CD14-positive monocyte (primary cell): ENCODE data around the gene GLI3. TPM values are rescaled to one million over a fixed set of nuclear protein-coding genes. Genes with fewer than 3 reads are reported as not detected.
A peak's percentile ranks its signal among the peaks of the same experiment; 100 is the strongest.

Experiments
- DNase-seq, 3 donors: peaks; one replicate each; pipeline ENCODE4 v3.0.0-alpha.2; 2011 to 2022
- H2AFZ ChIP-seq: 2 replicates; pipeline ENCODE4 v1.6.0; 2012; ENCODE audit warnings: mild to moderate bottlenecking, low read depth, low read length, inconsistent platforms; ENCODE audit not compliant: insufficient read depth, poor library complexity, severe bottlenecking
- H3K27ac ChIP-seq, 2 donors: 1 replicate in 1 of 2; 2 replicates in 1 of 2; pipeline ENCODE4 v1.5.1; 2012 to 2013; ENCODE audit warnings: low read length in 2 of 2, control low read depth in 1 of 2, inconsistent platforms in 1 of 2, low read depth in 1 of 2, mild to moderate bottlenecking in 1 of 2
- H3K27me3 ChIP-seq, 2 donors: one replicate each; pipeline versions ENCODE4 v1.6.0 to v1.6.1; 2011 to 2013; ENCODE audit warnings: low read length in 2 of 2; ENCODE audit not compliant: control insufficient read depth in 2 of 2, insufficient read depth in 2 of 2
- H3K36me3 ChIP-seq, 2 donors: replicated peaks in 1 of 2; 1 replicate in 1 of 2; 2 replicates in 1 of 2; pipeline versions ENCODE4 v1.5.1 to v1.6.1; 2012 to 2013; ENCODE audit warnings: low read length in 2 of 2, control low read depth in 1 of 2, inconsistent platforms in 1 of 2, mild to moderate bottlenecking in 1 of 2; ENCODE audit not compliant: insufficient read depth in 2 of 2, control insufficient read depth in 1 of 2
- H3K4me1 ChIP-seq, 2 donors: 1 replicate in 1 of 2; 2 replicates in 1 of 2; pipeline versions ENCODE4 v1.5.1 to v1.6.1; 2012 to 2013; ENCODE audit warnings: low read length in 2 of 2, control low read depth in 1 of 2, inconsistent platforms in 1 of 2, mild to moderate bottlenecking in 1 of 2, moderate library complexity in 1 of 2; ENCODE audit not compliant: insufficient read depth in 2 of 2, control insufficient read depth in 1 of 2
- H3K4me2 ChIP-seq: replicated peaks from 2 replicates; pipeline ENCODE3; 2012; ENCODE audit warnings: low read length, moderate library complexity, mild to moderate bottlenecking; ENCODE audit not compliant: poor library complexity, severe bottlenecking; ENCODE audit errors: extremely low read depth
- H3K4me3 ChIP-seq, 3 experiments: fragments of 200-600 bp in 1 of 3; sonication (generic) in 1 of 3; replicated peaks in 1 of 3; 1 replicate in 2 of 3; 2 replicates in 1 of 3; pipeline ENCODE4 v1.5.1; 2011 to 2013; ENCODE audit warnings: low read length in 3 of 3, mild to moderate bottlenecking in 3 of 3, control low read depth in 2 of 3, low read depth in 2 of 3, inconsistent platforms in 1 of 3, moderate library complexity in 1 of 3
- H3K79me2 ChIP-seq: 2 replicates; pipeline ENCODE4 v1.6.0; 2012; ENCODE audit warnings: mild to moderate bottlenecking, control low read depth, inconsistent platforms, low read length, moderate library complexity; ENCODE audit not compliant: insufficient read depth
- H3K9ac ChIP-seq: 2 replicates; pipeline ENCODE4 v1.6.0; 2017; ENCODE audit warnings: low read length, mild to moderate bottlenecking; ENCODE audit not compliant: insufficient read depth, poor library complexity, severe bottlenecking
- H3K9me3 ChIP-seq, 2 donors: replicated peaks in 1 of 2; 1 replicate in 1 of 2; 2 replicates in 1 of 2; pipeline versions ENCODE4 v1.5.1 to v1.6.1; 2012 to 2013; ENCODE audit warnings: low read length in 2 of 2, control low read depth in 1 of 2; ENCODE audit not compliant: control insufficient read depth in 1 of 2, insufficient read depth in 1 of 2
- H4K20me1 ChIP-seq: 2 replicates; pipeline ENCODE4 v1.6.0; 2012; ENCODE audit warnings: mild to moderate bottlenecking, low read length, control low read depth, moderate library complexity; ENCODE audit not compliant: insufficient read depth
- H3K27ac Mint-ChIP-seq, 7 donors: one replicate each; pipeline ENCODE4 v1.8.0; 2020; ENCODE audit warnings: mild to moderate bottlenecking in 7 of 7, mixed read lengths in 7 of 7, moderate library complexity in 6 of 7, inconsistent platforms in 2 of 7
- H3K27me3 Mint-ChIP-seq, 3 donors: one replicate each; pipeline ENCODE4 v1.8.0; 2021 to 2022; ENCODE audit warnings: low read depth in 3 of 3, mild to moderate bottlenecking in 3 of 3, mixed read lengths in 3 of 3, moderate library complexity in 3 of 3, inconsistent platforms in 1 of 3
- H3K36me3 Mint-ChIP-seq, 2 donors: one replicate each; pipeline ENCODE4 v1.8.0; 2020; ENCODE audit warnings: mixed read lengths in 2 of 2, inconsistent platforms in 1 of 2, mild to moderate bottlenecking in 1 of 2
- H3K4me1 Mint-ChIP-seq: one replicate; pipeline ENCODE4 v1.8.0; 2020; ENCODE audit warnings: mild to moderate bottlenecking, mixed read lengths
- H3K4me3 Mint-ChIP-seq, 2 donors: one replicate each; pipeline ENCODE4 v1.8.0; 2020; ENCODE audit warnings: mild to moderate bottlenecking in 2 of 2, mixed read lengths in 2 of 2, moderate library complexity in 1 of 2
- H3K9me3 Mint-ChIP-seq, 7 donors: one replicate each; pipeline ENCODE4 v1.8.0; 2020 to 2022; ENCODE audit warnings: mixed read lengths in 7 of 7, mild to moderate bottlenecking in 6 of 7, moderate library complexity in 6 of 7, inconsistent platforms in 2 of 7
- WGBS: methylation state at CpG from one replicate; pipeline ENCODE4 v1.1.5; 2013; ENCODE audit warnings: missing lambda C conversion rate; ENCODE audit not compliant: insufficient coverage; 5-methylcytosine and 5-hydroxymethylcytosine counted together
- intact Hi-C, 2 donors: fragments of 100-400 bp; cut with micrococcal nuclease; formaldehyde crosslinking; loops; one replicate each; pipeline versions ENCODE4 v1.15.0 to v1.15.1; 2023
- polyA plus RNA-seq, 3 donors: library from polyadenylated mRNA; depleted of rRNA in 1 of 3; unstranded in 2 of 3; stranded (reverse) in 1 of 3; fragments of 300-500 nt in 2 of 3; fragments of >200 nt in 1 of 3; fragmentation: Illumina TruSeq in 2 of 3; gene quantifications; 1 replicate in 2 of 3; 2 replicates in 1 of 3; pipeline ENCODE4 v1.2.3, GENCODE V29; 2012 to 2021
- TF ChIP-seq, protein P1 (sequence below): fragments of 200-600 bp; IDR thresholded peaks from one replicate; pipeline ENCODE4 v1.8.0; 2022; ENCODE audit warnings: antibody characterized with exemption, mild to moderate bottlenecking

Gene GLI3
- polyA plus RNA-seq, 3 donors, result not detected

DNA sequence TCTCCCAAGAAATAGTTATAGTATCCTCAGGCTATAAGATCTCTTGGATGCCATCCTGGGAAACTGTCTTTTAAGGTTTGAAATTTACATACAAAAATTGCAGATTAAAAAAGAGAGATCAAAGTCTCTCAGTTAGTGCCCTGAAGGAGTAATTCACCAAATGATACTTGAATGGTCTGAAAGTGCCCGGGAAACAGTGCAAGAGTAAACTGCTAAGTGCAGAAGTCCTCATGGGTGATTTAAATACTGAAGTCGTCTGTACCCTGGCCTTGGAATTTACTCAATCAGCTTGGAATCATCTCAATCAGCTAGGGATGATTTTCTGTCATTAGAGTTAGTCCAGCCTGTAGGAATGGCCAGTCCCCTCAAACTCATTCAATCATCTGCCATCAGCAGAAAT is 155.3 kb downstream of the GLI3 start:
- no peak for DNase-seq
- Histone ChIP-seq H4K20me1 (no peaks in the 10 kb centered on the region), H2AFZ (no peak overlapping the region), H3K27ac (no peak overlapping the region), H3K4me2 (no peak overlapping the region), H3K9me3 (no peaks in the 10 kb centered on the region), H3K27me3 (no peaks in the 10 kb centered on the region), H3K79me2 (no peaks in the 10 kb centered on the region), H3K9ac (no peak overlapping the region), H3K4me1 (peaks cover 0 to 6% of the 10 kb centered on the region in 2 donors), H3K4me3 (no peak overlapping the region), H3K36me3 (no peaks in the 10 kb centered on the region)
- TF ChIP-seq, protein P1, sequence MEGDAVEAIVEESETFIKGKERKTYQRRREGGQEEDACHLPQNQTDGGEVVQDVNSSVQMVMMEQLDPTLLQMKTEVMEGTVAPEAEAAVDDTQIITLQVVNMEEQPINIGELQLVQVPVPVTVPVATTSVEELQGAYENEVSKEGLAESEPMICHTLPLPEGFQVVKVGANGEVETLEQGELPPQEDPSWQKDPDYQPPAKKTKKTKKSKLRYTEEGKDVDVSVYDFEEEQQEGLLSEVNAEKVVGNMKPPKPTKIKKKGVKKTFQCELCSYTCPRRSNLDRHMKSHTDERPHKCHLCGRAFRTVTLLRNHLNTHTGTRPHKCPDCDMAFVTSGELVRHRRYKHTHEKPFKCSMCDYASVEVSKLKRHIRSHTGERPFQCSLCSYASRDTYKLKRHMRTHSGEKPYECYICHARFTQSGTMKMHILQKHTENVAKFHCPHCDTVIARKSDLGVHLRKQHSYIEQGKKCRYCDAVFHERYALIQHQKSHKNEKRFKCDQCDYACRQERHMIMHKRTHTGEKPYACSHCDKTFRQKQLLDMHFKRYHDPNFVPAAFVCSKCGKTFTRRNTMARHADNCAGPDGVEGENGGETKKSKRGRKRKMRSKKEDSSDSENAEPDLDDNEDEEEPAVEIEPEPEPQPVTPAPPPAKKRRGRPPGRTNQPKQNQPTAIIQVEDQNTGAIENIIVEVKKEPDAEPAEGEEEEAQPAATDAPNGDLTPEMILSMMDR, result no peak
- Mint-ChIP-seq H3K4me1 (peaks cover 6% of the 10 kb centered on the region), H3K4me3 (no peak overlapping the region), H3K27ac (no peak overlapping the region), H3K9me3 (peaks cover 0 to 2% (median 0%) of the 10 kb centered on the region in 7 donors), H3K36me3 (no peaks in the 10 kb centered on the region), H3K27me3 (peaks cover 0 to 4% (median 0%) of the 10 kb centered on the region in 3 donors)
- intact Hi-C loops, result no loop called here
- 88% methylated on average over 2 of the region's 2 CpGs for WGBS

DNA sequence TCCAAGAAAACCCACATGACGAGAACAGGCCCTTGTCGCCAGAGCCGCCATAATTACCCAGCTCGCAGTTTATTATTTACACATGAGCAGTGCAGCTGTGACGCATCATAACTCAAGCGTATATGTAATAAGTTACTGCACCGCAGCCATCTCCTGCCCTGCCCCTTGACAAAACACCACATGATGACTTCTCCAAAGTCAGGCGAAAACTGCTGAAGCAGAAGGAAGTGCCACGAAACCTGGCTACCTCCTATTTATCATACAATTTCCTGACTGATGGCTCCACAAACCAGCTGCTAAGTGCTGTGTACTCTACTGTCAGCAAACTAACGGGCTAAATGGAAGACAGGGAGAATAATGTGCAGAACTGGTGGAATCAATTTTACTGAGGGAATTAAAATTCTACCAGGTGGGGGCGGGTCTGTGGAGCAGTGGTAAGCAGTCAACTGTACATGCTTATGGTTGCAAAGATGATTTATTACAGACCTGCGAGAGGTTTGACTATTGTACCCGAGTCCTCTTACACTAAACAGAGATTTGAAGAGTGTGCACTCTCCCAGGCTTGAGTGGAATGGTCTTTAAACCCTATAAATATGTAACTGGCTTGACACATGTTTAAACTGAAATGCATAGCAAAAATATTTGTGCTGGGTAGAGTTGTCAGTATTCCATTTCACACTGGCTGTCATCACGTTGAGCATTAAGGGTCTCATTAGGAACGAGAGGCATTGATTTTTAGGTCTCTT is 156.0 kb downstream of the GLI3 start:
- no peaks in the 10 kb centered on the region for H3K79me2 ChIP-seq
- Mint-ChIP-seq H3K27ac (peak overlapping the region in 4 of 7 donors; percentile 40 to 50 (median 46)), H3K4me3 (no peak overlapping the region), H3K36me3 (no peaks in the 10 kb centered on the region), H3K4me1 (peaks cover 6% of the 10 kb centered on the region), H3K27me3 (peaks cover 0 to 2% (median 0%) of the 10 kb centered on the region in 3 donors), H3K9me3 (peaks cover 0 to 2% (median 0%) of the 10 kb centered on the region in 7 donors)
- TF ChIP-seq, protein P1, result no peak
- H3K27me3 ChIP-seq, result no peaks in the 10 kb centered on the region
- no peaks in the 10 kb centered on the region for H4K20me1 ChIP-seq
- DNase-seq, result peak; percentile 26 to 67 (median 38)
- no peak overlapping the region for H3K4me3 ChIP-seq
- intact Hi-C loops, result no loop called here
- H3K9me3 ChIP-seq, result no peaks in the 10 kb centered on the region
- no peak overlapping the region for H3K27ac ChIP-seq
- H3K9ac ChIP-seq, result no peak overlapping the region
- no peak overlapping the region for H3K4me2 ChIP-seq
- peaks cover 0 to 6% of the 10 kb centered on the region in 2 donors for H3K4me1 ChIP-seq
- WGBS, result 22% methylated on average over 13 of the region's 15 CpGs
- no peak overlapping the region for H2AFZ ChIP-seq
- no peaks in the 10 kb centered on the region for H3K36me3 ChIP-seq
